T-helper 1 cell treated with Interleukin-12 subunit alpha and Interleukin-12 subunit beta and Interleukin-4 antibody, amounts not matched to agents 30 ng/mL and 1 ng/mL, for 36 hours (primary cell): ENCODE data around the gene CPA2. TPM values are rescaled to one million over a fixed set of nuclear protein-coding genes. Genes with fewer than 3 reads are reported as not detected.
"Not testable (repeated sequence)": the region's sequence is repeated elsewhere in the genome, so short reads cannot be mapped to it uniquely, and the experiment has no call there.

ENCODE experiments used
- intact Hi-C: fragments of 100-400 bp; cut with micrococcal nuclease; formaldehyde crosslinking; loops from one replicate; pipeline ENCODE4 v1.15.1; 2024
- total RNA-seq: library from RNA; stranded (reverse); gene quantifications from 2 replicates; pipeline ENCODE4 v1.2.3, GENCODE V29; 2022

CPA2 gene
- total RNA-seq = not detected in 2 replicates

DNA sequence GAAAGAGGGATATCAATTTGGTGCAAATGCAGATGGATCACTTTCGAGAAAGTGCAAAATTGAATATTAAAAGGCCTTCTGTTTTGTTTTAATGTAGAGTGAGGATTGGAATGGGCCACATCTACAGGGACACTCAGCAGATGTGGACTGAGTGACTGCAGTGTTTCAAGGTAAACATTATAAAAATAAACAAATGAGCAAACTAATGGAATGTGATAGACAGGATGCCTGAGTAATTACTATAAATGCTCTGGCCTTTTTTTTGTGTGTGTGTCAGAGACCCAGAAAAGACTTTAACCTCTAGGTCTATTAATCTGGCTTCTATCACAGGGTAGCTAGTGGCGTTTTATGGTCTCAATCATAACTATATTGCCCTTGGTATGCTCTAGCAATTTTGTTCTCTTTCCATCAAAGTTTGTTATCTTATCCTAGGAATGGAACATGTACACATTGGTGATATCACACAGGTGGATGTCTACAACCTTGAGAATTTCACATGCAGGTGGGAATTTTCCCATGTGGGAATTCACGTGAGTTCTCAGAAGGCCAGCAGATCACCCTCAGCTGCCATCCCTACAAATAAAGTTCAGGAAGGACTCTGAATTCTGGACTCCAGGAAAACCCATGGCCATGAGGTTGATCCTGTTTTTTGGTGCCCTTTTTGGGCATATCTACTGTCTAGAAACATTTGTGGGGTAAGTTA lies at the start of gene CPA2:
CPA2 (plus strand) TSS at position 606 of the 703 bp plus-strand sequence; CDS start at position 625, 19 bp downstream.
- intact Hi-C loops = no loop called here

DNA sequence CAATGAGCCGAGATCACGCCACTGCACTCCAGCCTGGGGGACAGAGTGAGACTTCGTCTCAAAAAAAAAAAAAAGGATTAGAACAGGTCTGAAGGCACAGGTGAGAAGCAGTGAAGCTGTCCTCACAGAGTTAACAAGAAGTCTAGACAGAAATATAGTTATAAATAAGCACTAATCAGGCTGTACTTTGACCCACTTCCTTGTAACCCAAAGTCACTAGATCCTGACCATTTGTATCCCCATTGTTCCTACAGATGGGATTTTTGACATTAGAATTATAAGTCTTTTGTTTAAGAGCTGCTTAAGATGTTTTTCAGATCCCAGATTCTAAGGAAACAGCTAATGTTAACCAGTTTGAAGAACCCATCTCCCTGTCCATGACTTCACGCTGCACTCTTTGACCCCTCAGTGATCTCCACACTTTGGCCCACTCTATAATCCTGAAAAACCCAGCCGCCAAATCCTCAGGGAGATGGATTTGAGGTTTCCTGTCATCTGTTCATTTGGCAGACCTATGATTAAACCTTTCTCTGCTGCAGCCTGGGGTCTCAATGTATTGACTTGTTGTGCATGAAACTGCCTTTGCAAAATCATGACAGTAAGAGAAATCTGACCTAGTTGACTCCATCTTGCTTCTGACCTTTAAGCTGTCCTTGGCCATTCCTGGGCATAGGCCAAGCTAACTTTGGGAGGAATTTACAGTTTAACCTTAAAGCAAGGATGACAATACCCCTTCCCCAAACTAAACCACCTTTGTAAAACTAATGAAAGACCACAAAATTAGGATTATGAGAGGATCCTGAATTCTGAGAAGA lies 47.6 kb upstream of the CPA2 start:
- intact Hi-C loops = no loop called here

DNA sequence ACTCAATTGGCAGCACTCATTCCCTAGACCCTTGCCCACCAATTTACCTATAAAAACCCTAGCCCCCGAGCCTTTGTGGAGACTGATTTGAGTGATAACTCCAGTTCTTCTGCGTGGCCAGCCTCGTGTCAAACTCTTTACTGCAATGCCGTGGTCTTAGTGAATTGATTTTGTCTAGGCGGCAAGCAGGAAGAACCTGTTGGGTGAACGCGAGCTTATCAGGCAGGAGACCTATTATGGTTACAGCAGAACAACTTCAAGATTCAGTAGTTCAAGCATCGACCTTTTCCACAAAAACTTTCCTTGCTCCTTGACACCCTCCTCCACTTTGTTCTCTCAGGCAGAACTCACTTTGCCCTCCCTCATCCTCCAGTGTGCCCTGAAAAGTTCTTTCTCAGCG lies 46.8 kb upstream of the CPA2 start:
- intact Hi-C loops = no loop called here

DNA sequence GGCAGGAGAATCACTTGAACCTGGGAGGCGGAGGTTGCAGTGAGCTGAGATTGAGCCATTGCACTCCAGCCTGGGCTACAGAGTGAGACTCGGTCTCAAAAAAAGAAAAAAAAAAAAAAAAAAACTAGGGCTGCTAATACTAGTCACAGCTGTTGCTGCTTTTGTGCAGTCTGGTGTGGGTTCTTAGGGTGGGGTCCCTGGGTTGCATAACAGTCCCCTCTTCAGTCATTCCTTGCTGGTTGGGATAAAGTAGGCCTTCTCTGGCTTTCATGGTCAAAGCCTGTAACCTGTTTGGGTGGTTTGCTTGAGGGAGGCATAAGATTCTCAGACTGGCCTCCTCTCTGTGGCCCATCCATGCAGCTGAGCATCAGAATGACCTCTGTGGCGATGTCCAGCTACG lies 44.9 kb upstream of the CPA2 start:
- intact Hi-C loops = no loop called here

DNA sequence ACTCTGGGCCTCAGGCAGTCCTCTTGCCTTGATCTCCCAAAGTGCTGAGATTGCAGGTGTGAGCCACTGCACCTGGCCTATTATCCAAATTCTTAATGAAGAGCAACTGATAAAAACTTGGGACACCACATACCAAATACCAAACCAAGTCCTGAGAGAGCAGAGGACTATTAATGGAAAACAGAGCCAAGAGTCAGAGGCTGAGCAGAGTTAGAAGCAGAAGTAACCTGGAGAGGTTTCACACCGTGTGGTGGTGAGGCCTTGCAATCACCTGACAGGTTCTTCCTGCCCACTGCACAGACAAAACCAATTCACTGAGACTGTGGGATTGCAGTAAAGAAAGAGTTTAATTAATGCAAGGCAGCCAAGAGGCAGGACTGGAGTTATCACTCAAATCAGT lies 43.0 kb upstream of the CPA2 start:
- intact Hi-C loops = no loop called here

DNA sequence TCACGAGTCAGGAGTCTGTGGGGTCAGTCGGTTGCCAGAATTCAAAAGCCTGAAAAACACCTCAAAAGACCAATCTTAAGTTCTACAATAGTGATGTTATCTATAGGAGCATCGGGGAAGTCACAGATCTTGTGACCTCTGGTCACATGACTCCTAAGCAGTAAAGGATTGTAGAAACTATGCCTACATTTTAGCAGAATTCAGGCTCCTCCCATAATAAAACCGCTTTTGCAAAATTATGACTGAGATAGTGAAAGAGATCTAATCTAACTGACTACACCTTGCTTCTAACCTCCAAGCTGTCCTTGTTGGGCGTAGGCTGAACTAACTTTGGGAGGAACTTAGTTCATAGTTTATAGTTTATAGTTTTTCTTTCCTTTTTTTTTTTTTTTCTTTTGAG lies 42.5 kb upstream of the CPA2 start:
- intact Hi-C loops = no loop called here

DNA sequence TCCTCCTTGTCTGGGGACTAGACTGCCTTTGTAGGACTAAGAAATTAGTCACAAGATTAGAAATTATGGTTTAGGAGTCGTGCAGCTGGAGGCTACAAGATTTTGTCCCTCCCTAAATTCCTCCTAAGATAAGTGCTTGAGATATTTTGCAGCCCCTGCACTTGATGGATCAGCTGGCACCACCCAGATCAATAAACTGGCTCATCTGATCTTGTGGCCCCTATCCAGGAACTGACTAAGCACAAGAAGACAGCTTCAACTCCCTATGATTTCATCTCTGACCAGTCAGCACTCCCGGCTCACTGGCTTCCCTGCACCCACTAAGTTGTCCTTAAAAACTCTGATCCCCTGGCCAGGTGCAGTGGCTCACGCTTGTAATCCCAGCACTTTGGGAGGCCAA lies 41.7 kb upstream of the CPA2 start:
- intact Hi-C loops = not testable (repeated sequence)

DNA sequence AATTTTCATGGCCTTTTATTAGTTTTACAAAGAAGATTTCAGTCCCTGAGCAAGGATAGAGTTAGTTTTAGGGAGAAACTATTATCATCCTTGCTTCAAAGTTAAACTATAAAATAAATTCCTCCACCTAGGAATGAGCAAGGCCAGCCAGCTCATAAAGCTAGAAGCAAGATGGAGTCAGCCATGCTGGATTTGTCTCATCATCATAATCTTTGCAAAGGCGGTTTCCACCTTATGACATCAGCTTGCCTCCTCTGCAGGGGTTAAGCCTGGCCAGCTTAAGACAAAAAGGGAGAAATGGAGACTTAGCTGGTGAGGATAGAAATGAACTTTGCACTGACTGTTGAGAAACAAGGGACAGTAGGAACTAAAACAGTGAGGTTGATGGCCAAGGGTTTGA lies 40.3 kb upstream of the CPA2 start:
- intact Hi-C loops = no loop called here

DNA sequence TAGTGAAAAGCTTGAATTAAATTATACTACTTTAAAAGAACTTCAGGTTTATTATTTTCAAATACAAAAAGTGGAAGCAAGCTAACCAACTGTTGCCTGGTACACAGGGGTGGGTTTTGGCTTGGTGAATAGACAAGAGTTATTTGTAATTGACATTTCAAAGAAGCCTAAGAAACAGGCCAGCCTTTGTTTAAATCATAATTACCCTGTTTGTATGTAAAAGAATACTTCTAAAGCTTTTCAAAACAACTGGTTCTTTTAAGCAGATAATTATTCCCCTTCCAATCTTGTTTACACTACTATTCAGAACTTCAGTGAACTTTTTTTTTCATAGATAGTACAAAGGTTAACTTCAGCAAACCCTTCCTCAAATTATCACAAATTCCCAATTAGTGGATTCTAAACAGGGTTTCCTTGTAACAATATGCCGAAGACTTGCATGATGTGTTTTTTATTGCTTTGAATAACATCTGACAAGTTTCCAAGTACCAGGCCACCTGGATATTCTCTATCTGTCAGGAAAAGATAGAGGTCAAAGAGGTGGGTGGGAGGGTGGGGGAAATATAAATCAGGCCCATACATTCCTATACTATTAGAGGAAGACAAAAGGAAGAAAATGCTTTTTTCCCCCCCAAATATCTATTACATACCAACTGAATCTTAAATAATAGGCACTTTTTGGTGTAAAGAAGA lies 38.6 kb upstream of the CPA2 start:
- intact Hi-C loops = no loop called here

DNA sequence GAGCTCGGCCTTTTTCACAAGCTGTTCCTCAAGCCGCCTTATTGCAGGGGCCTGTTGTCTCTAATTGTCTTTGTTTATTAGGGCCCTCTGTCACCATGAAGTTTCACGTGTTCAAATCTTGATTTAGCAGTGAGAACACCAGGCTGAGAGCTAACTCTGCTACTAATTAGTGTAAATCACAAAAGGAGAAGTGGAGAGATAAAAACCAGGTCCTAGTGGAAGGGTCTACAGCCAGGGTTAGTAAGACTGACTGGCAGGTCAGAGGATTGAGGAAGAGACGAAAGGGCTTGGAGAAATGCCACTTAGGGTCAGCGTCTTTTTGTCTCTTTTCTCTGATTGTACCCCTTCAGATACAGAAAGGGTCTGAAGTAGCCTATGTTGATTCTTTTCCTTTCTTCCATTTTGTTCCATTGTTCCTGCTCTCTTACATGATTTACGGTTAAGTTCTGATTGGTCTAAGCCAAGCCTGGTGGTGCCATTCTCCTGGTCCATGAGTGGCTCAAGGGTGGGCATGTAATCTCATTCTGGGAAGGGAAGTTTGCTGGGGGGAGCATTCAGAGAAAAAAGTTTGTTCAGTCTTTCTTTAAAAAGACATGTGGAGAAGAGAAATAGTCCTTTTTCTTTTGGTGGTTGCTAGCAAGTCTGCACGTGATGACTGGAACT lies 37.7 kb upstream of the CPA2 start:
- intact Hi-C loops = no loop called here

DNA sequence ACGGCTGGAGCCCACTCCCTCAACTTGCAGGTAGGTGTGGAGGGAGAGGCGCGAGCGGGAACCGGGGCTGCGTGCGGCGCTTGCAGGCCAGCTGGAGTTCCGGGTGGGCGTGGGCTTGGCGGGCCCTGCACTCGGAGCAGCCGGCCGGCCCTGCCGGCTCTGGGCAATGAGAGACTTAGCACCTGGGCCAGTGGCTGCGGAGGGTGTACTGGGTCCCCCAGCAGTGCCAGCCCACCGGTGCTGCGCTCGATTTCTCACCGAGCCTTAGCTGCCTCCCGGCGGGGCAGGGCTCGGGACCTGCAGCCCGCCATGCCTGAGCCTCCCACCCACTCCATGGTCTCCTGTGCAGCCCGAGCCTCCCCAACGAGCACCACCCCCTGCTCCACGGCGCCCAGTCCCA lies 36.7 kb upstream of the CPA2 start:
- intact Hi-C loops = not testable (repeated sequence)

DNA sequence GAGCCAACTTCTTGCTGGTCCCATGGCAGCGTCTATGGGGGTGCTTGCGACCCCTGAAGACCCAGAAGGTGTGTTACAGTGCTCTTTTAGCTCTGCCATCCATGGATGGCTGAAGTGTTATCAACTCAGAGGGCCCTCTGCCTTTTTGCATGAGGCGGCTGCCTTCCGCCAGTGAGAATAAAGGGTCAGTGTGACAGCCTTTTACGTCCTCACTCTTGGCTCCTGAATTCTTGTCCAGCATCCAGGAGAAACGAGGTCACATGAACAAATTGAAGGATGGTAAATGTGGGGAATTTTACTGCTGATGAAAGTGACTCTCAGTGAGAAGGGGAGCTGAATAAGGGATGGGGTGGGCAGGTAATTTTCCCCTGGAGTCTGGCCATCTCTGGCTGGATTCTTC lies 34.9 kb upstream of the CPA2 start:
- intact Hi-C loops = no loop called here

DNA sequence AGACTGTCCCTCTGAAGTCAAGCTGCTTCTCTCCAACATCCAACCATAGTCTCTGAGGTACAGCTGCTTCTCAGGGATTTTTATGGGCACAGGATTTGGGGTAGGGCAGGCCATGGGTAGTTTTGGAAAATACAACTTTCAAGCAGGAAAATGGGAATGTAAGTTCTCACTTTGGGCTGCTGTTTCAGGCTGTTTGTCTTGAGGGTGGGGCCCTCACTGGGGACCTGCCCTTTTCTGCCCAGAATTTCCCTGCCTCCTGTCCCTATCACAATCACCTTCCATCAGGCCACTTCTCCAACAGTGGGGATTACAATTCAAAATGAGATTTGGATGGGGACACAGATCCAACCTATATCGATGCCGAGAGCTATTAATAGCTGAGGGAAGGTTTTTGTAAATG lies 34.5 kb upstream of the CPA2 start:
- intact Hi-C loops = no loop called here

DNA sequence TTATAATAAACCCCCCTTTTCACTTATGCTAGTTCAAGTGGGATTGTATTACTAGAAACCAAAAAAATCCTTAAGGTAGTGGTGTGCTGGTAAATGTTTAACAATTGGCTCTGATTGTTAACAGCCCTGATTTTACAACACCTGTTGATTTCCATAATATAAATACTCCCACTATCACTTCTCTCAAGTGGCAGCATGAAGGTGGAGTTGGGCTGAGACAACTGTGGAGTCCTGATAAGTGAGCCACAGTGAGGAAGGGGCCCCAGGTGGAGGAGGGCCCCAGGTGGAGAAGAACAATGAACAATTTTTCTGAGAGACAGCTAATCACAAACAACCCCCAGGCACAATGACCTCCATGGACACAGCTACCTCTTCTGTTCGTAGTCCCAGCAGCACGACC lies 32.6 kb upstream of the CPA2 start:
- intact Hi-C loops = no loop called here

DNA sequence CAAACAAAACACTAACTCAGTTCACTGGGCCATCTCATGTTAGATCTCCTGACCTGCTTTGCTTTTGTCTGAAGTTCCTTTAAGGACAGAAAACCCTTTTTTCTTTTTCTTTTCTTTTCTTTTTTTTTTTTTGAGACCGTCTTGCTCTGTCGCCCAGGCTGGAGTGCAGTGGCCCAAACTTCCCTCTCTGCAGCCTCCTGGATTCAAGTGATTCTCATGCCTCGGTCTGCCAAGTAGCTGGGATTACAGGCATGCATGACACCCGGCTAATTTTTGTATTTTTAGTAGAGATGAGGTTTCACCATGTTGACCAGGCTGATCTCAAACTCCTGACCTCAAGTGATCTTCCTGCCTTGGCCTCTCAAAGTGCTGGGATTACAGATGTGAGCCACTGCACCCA lies 30.3 kb upstream of the CPA2 start:
- intact Hi-C loops = not testable (repeated sequence)

DNA sequence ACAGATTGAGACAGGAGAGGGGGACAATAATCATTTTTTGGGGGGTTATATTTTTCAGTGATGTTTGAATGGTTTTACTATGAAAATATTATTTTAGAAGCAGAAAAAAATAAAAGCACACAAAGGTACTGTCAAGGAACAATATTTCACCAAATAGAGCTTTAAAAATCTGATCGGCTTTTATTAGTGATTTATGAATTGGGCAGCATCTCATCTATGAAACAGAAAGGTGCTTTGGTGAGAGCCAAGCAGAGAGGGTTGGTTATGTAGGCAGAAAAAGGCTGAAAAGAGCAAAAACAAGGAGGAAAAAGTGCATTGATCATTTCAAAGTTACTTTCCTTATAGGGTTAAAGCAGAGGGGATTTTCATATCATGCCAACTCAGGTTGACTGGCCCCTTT lies 26.4 kb upstream of the CPA2 start:
- intact Hi-C loops = loop anchor here (5.0 kb wide), 1 partner anchor 497 kb away; no protein-coding TSS in a partner anchor

DNA sequence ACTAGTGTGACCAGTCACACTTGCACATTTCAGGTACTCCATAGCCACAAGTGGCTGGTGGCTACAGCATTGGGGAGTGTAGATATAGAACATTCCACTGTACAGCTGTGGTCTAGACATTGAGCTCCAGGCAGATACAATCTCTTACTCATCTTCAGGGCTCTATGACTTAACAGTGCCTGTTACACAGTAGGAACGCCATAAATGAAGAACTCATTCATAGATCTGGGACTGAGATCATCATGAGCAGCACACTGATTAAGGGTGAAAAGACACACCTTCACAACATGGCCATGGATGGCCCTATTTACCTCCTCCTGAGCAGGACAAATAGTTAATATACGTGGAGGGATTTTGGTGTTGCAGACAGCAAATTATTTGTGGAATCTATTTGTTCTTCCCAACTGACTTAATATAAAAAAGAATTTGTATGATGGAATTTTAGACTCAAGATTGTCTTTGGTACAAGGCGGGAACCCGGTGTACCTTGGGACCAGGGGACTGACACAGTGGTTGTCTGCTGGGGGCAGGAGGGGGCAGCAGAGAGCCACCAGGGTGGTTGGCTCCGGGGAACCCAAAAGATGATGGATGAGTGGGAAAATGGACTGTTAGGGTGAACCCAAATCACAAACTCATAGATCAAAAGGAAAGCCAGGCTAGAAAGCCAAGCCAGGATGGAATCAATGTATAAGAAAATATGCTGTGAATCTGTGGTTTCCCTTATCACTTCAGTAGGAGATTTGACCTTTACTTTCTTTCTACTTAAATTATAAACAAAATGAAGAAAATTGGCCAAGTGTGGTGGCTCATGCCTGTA lies 24.3 kb upstream of the CPA2 start:
- intact Hi-C loops = loop anchor here (1.0 to 5.0 kb wide), 7 partner anchors 170 to 590 kb away; no protein-coding TSS in a partner anchor

DNA sequence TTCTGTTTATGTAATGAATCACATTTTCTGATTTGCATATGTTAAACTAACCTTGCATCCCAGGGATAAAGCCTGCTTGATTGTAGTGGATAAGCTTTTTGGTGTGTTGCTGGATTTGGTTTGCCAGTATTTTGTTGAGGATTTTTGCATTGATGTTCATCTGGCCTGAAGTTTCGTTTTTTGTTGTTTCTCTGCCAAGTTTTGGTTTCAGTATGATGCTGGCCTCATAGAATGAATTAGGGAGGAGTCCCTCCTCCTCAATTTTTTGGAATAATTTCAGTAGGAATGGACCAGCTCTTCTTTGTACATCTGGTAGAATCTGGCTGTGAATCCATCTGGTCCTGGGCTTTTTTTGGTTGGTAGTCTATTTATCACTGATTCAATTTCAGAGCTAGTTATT lies 23.2 kb upstream of the CPA2 start:
- intact Hi-C loops = loop anchor here (2.0 to 5.0 kb wide), 2 partner anchors 243 to 494 kb away; no protein-coding TSS in a partner anchor

DNA sequence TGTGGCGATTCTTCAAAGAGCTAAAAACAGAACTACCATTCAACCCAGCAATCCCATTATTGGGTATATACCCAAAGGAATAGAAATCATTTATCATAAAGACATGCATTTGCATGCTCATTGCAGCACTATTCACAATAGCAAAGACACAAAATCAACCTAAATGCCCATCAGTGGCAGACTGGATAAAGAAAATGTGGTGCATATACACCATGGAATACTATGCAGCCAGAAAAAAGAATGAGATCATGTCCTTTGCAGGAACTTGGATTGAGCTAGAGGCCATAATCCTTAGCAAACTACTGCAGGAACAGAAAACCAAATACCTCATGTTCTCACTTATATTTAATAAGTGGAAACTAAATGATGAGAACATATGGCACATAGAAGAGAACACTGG lies 20.2 kb upstream of the CPA2 start:
- intact Hi-C loops = not testable (repeated sequence)

DNA sequence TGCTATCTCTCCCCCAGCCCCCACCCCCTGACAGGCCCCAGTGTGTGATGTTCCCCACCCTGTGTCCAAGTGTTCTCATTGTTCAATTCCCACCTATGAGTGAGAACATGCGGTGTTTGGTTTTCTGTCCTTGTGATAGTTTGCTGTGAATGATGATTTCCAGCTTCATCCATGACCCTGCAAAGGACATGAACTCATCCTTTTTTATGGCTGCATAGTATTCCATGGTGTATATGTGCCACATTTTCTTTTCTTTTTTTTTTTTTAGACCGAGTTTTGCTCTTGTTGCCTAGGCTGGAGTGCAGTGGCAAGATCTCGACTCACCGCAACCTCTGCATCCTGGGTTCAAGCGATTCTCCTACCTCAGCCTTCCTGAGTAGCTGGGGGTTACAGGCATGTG lies 17.8 kb upstream of the CPA2 start:
- intact Hi-C loops = not testable (repeated sequence)

DNA sequence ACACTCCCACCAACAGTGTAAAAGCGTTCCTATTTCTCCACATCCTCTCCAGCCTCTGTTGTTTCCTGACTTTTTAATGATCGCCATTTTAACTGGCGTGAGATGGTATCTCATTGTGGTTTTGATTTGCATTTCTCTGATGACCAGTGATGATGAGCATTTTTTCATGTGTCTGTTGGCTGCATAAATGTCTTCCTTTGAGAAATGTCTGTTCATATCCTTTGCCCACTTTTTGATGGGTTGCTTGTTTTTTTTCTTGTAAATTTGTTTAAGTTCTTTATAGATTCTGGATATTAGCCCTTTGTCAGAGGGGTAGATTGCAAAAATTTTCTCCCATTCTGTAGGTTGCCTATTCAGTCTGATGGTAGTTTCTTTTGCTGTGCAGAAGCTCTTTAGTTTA lies 17.0 kb upstream of the CPA2 start:
- intact Hi-C loops = not testable (repeated sequence)
